ENCODE data around the gene ACTL8.
"Not testable (repeated sequence)": the region's sequence is repeated elsewhere in the genome, so short reads cannot be mapped to it uniquely, and the experiment has no call there.

Gene ACTL8

GRCh38 chr1:17735348-17735747, 19.8 kb upstream of the ACTL8 start:
- no peak for DNase-seq (ENCODE audit: extremely low read depth in 1 of 2, low read depth in 1 of 2)

DNA sequence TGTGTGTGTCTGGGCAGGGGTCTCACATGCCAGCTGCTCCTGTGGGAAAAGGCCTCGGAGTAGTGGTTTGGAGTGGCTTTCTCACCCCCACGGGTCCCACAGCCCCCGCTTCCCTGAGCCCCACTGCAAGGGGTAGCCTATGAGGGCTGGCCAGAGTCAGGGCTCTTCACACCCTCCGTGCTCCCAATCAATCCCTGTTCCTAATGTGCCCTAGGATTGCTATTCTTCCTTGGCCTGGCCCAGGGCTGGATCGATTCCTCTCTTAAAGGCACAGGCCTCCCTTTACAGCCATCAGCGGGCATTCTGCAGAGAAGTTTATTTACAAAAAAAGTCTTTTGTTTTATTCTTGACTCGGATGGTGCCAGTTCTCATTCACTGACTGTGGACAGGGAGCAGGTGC, 19.3 kb upstream of the ACTL8 start:
- DNase-seq (ENCODE audit: extremely low read depth in 1 of 2, low read depth in 1 of 2): no peak

DNA sequence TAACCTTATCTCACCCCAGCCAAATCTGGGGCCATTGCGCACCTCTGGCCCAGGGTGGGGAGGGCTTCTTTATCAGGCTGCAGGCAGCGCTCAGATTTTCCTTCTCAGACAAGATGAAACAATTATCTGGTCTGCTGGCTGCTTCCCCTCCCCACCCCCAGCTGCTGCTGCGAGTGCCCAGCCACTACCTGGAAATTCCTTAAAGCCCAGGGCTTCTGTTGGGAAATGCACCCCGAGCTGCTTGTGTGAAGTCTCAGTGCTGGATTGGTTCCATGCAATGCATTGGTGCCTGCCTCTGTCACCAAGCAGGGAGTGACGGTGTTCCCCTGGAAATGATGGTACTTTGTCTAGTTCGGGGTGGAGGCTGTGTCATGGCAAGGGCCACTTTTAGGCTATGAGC, 18.5 kb upstream of the ACTL8 start:
- DNase-seq (ENCODE audit: extremely low read depth in 1 of 2, low read depth in 1 of 2): no peak

DNA sequence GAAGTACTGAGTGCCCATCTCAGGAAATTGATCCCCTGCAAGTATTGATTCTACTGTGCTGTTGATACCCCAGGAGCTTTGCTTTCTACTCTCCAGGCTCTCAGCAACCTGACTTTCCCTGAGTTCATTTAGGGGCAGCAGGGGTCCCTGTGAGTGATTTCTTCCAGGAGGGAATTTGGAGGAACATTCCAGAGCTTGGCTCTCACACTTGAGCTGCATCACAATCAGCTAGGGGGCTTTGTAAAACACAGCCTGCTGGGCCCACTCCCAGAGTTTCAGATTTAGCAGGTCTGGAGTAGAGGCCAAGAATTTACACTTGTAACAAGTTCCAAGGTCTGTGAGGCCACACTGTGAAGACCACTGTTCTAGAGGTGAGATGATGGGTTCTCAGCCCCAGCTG, 16.1 kb upstream of the ACTL8 start:
- no peak for DNase-seq (ENCODE audit: extremely low read depth in 1 of 2, low read depth in 1 of 2)

DNA sequence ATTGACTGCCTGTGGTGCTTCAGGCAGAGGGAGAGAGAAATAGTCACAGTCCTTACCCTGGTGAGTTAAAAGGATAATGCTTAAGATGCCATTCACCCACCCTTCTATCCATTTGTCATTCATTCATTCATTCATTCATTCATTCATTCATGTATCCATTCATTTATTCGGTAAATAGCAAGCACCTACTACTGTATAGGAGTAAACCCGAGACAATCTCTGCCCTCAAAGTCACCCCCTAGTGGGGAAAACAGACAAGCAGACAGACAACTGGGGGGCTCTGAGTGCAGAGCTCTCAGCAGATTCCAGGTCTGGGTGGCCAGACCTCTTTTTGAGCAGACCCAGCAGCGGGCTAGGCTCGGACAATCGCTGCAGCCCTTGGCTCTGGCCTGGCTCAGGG, 14.1 kb upstream of the ACTL8 start:
- no peak for DNase-seq (ENCODE audit: extremely low read depth in 1 of 2, low read depth in 1 of 2)

DNA sequence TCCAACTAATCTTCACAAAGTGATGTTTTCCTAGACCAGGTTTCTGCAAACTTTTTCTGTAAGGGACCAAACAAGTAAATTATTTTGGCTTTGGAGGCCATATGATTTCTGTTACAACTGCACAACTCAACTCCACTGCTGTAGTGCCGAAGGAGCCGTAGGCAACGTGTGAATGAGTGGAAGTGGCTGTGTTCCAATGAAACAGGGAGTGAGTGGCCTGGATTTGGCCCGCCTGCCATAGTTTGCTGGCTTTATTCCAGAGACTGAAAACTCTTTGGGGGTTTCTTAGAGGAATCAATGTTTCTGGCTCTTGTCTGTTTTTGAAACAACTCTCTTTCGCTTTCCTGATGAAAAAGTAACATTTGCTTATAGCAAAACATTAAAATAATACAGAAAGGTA, 12.6 kb upstream of the ACTL8 start:
- DNase-seq (ENCODE audit: extremely low read depth in 1 of 2, low read depth in 1 of 2): no peak

- no peak for DNase-seq (ENCODE audit: extremely low read depth in 1 of 2, low read depth in 1 of 2)
Measured at GRCh38 chr1:17743008-17743647, 12.0 kb upstream of the ACTL8 start.

GRCh38 chr1:17743925-17744324, 11.2 kb upstream of the ACTL8 start:
- no peak for DNase-seq (ENCODE audit: extremely low read depth in 1 of 2, low read depth in 1 of 2)

GRCh38 chr1:17744666-17745478, 10.3 kb upstream of the ACTL8 start:
- no peak for DNase-seq (ENCODE audit: extremely low read depth in 1 of 2, low read depth in 1 of 2)

GRCh38 chr1:17745479-17745955, 9.6 kb upstream of the ACTL8 start:
- DNase-seq (ENCODE audit: extremely low read depth in 1 of 2, low read depth in 1 of 2): no peak

DNA sequence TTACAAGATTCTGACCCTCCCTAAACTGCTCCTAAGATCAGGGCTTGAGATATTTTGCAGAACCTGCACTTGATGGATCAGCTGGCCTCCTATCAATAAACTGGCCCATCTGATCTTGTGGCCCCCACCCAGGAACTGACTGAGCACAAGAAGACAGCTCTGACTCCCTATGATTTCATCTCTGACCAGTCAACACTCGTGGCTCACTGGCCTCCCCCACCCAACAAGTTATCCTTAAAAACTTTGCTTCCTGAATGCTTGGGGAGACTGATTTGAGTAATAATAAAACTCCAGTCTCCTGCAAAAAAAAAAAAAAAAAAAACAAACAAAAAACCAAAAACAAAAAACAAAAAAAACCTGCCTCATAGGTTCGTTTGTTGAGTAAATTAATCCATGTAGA, 8.9 kb upstream of the ACTL8 start:
- not testable (repeated sequence) for DNase-seq (ENCODE audit: extremely low read depth in 1 of 2, low read depth in 1 of 2)

DNA sequence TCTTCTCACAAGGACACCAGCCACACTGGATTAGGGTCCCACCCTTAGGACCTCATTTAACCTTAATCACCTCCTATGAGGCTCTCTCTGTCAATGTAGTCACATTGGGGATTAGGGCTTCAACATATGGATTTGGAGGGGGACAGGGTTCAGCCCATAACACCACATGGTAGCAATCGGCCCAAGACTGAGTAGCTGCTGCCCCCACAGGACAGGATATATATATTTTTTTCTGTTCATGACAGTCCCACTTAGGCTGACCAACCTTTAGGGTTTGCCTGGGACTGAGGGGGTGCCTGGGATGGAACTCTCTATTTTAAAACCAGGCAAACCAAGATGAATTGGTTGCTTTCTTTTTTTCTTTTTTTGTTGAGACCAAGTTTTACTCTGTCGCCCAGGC, 8.2 kb upstream of the ACTL8 start:
- no peak for DNase-seq (ENCODE audit: extremely low read depth in 1 of 2, low read depth in 1 of 2)

DNA sequence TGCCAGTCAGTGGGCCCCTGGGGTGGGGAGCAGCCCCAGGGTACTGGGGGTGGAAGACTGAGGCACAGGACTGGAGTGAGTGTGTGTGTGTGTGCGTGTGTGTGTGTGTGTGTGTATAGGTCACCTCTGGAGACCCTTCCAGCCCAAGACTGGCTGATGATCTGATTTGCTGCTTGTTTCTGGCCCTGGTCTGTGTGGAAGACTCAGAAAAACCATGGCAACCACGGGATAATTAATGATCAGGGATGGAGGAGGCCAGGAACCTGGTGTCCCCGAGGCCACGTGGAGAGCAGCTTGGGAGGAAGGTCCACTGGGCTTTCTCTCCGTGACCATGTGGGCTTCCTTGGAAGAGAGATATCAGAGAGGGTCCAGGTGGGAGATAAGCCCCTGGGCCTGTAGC, 4.8 kb upstream of the ACTL8 start:
- no peak for DNase-seq (ENCODE audit: extremely low read depth in 1 of 2, low read depth in 1 of 2)

DNA sequence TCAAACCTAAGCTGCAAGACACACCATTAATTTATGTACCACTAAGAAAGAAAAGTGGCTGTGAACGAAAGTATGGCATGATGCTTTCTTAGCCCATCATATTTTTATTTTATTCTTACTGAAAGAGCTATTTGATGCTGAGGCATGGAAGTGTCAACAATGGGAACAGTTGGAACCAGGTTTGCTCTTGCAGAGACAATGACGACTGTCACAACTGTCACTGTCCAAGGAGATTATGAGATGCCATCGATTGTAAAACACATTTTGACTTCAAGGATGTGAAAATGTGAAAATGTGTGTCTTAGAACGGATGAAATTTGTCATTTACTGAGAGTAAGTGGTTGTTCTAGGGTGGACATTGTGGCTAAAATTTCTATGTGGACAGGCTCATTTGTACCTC, 2.8 kb upstream of the ACTL8 start:
- no peak for DNase-seq (ENCODE audit: extremely low read depth in 1 of 2, low read depth in 1 of 2)

GRCh38 chr1:17757426-17757825, 2.3 kb downstream of the ACTL8 start:
- DNase-seq (ENCODE audit: extremely low read depth in 1 of 2, low read depth in 1 of 2): no peak

GRCh38 chr1:17759114-17759513, 4.0 kb downstream of the ACTL8 start:
- no peak for DNase-seq (ENCODE audit: extremely low read depth in 1 of 2, low read depth in 1 of 2)

- no peak for DNase-seq (ENCODE audit: extremely low read depth in 1 of 2, low read depth in 1 of 2)
Measured at GRCh38 chr1:17762313-17762712, 7.2 kb downstream of the ACTL8 start.

DNA sequence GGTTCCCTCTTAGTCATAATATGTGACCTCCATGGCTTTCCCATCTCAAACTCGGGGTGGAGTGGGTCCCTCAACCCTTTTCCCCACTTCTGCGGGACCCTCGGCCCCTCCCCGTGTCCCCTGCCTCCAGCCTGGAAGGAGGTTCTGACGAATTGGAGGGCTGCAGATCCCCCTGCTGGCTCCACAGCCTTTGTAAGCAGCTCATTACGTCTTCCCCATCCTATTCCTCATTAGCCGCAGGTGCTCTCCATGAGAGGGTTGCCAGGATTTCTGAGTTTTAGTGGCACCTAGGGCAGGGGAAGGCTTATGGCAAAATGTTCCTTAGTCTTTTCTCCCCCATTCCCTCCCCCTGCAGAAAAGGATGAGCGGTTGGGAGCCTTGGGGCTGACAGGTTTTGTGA, 8.3 kb downstream of the ACTL8 start:
- DNase-seq (ENCODE audit: extremely low read depth in 1 of 2, low read depth in 1 of 2): no peak

DNA sequence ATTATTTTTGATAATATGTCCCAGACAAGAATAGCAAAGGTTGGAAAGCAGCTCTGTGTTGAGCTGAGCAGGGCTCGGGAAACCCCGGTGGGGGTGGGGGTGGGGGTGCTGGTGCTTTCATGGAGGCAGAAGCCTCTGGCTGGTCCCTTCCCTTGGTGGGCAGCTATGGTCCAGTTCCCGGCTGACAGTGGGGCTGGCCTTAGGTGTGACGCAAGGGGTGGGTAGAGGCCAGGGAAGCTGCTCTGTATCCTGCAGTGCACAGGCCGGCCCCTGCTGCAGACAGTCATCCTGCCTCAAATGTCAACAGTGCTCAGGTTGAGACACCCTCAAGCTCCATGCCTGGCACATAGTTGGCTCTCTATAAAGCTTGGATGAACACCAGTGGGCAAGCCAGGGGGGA, 8.9 kb downstream of the ACTL8 start:
- DNase-seq (ENCODE audit: extremely low read depth in 1 of 2, low read depth in 1 of 2): no peak

GRCh38 chr1:17764591-17764990, 9.5 kb downstream of the ACTL8 start:
- DNase-seq (ENCODE audit: extremely low read depth in 1 of 2, low read depth in 1 of 2): no peak

DNA sequence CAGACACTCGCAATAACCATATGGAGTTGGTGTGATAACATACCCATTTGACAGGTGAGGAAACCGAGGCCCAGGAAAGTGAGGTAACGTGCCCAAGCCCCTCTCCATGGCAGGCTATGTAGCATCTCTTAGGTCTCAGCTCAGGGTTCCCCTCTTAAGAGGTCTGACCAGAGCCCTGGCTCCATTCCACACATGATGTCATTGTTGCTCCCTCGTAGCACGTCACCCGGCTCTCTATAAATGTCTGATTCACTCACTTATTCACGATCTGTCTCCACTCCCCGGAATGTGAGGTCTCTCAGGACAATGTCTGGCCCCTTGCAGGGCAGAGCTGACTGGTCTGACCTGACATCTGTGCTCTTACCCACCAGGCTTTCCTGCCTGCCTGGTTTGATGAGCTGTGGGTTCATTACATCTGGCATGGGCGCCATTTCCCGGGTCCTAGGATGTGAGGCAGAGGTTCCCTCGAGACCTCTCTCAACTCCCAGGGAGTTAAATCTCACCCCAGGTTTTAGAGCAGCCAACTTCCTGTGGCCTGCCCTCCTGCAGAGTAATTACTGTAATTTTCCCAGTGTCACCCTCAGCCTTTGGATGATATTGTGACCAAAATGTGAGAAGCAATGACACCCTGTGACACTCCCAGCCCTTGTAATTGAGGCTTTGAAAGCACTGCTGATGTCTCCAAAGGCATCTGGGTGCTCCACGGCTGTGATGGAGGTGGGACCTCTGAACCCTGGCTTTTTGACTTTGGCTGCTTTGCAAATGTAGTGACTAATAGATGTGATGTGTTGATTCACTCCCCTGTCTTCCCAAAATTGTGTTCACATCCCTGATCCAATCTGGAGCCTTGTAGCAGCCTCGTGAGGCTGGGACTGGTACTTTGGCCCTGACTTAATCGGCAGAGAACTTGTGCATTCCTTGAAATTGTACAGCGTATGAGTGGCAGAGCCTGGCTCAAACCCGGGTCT, 10.6 kb downstream of the ACTL8 start:
- DNase-seq (ENCODE audit: extremely low read depth in 1 of 2, low read depth in 1 of 2): no peak

Measured in stimulated activated CD8-positive, alpha-beta memory T cell treated with anti-CD3 and anti-CD28 coated beads, Interleukin-7, amount 100 ng/mL, for 48 hours (primary cell).